Measurements from ENCODE around the gene TRAF3IP1.
"Not testable (repeated sequence)": the region's sequence is repeated elsewhere in the genome, so short reads cannot be mapped to it uniquely, and the experiment has no call there.

Gene TRAF3IP1

GRCh38 chr2:238382381-238382781 lies 62.1 kb downstream of the TRAF3IP1 start:
- DNase-seq, result no peak

- DNase-seq, result no peak
These were observed 62.8 kb downstream of the TRAF3IP1 start for GRCh38 chr2:238383135-238383534.

- DNase-seq, result no peak
These were observed 63.5 kb downstream of the TRAF3IP1 start for GRCh38 chr2:238383743-238384380.

- no peak for DNase-seq
These were observed 67.0 kb downstream of the TRAF3IP1 start for GRCh38 chr2:238387332-238387731.

GRCh38 chr2:238388794-238389193 lies 68.5 kb downstream of the TRAF3IP1 start:
- DNase-seq, result no peak

- peak; percentile 92 for DNase-seq
These were observed 69.8 kb downstream of the TRAF3IP1 start for GRCh38 chr2:238389988-238390589.

- DNase-seq, result no peak
These were observed 70.8 kb downstream of the TRAF3IP1 start for GRCh38 chr2:238391042-238391689.

- no peak for DNase-seq
These were observed 76.3 kb downstream of the TRAF3IP1 start for GRCh38 chr2:238396663-238397062.

- DNase-seq, result no peak
These were observed 77.0 kb downstream of the TRAF3IP1 start for GRCh38 chr2:238397356-238397755.

GRCh38 chr2:238398577-238398976 lies 78.3 kb downstream of the TRAF3IP1 start:
- no peak for DNase-seq

GRCh38 chr2:238399094-238399493 lies 78.8 kb downstream of the TRAF3IP1 start:
- no peak for DNase-seq

GRCh38 chr2:238401551-238401950 lies 81.2 kb downstream of the TRAF3IP1 start:
- DNase-seq, result no peak

- DNase-seq, result peak; percentile 8
These were observed 83.5 kb downstream of the TRAF3IP1 start for GRCh38 chr2:238403632-238404405.

GRCh38 chr2:238404406-238405216 lies 84.3 kb downstream of the TRAF3IP1 start:
- DNase-seq, result no peak

GRCh38 chr2:238405217-238405555 lies 84.9 kb downstream of the TRAF3IP1 start:
- not testable (repeated sequence) for DNase-seq

- peak; percentile 77 for DNase-seq
These were observed 86.1 kb downstream of the TRAF3IP1 start for GRCh38 chr2:238406221-238406997.

GRCh38 chr2:238406998-238407285 lies 86.6 kb downstream of the TRAF3IP1 start:
- no peak for DNase-seq

- DNase-seq, result peak; percentile 32
These were observed 87.2 kb downstream of the TRAF3IP1 start for GRCh38 chr2:238407566-238407965.

GRCh38 chr2:238408615-238409340 lies 88.5 kb downstream of the TRAF3IP1 start:
- peak; percentile 31 for DNase-seq

GRCh38 chr2:238409341-238410199 lies 89.3 kb downstream of the TRAF3IP1 start:
- DNase-seq, result no peak

All from DMS79 treated with DMSO at 0.1 percent for 48 hours (cell line).